HEK293T (cell line): ENCODE data around the gene GIPC1.

Experiments used
- ARNT ChIP-seq: fragments of 450-650 bp; IDR thresholded peaks from 2 replicates; pipeline ENCODE4 v1.6.1; 2017; ENCODE audit warnings: mild to moderate bottlenecking
- BHLHE40 ChIP-seq: fragments of 450-650 bp; IDR thresholded peaks from 2 replicates; pipeline ENCODE4 v1.6.1; 2016; ENCODE audit warnings: mild to moderate bottlenecking, moderate library complexity, borderline replicate concordance
- ELF4 ChIP-seq: fragments of 450-650 bp; IDR thresholded peaks from 2 replicates; pipeline ENCODE4 v1.6.1; 2017; ENCODE audit warnings: antibody characterized with exemption
- FOXA1 ChIP-seq: fragments of 450-650 bp; IDR thresholded peaks from 2 replicates; pipeline ENCODE4 v1.6.1; 2016; ENCODE audit warnings: mild to moderate bottlenecking
- FOXM1 ChIP-seq: fragments of 450-650 bp; IDR thresholded peaks from 2 replicates; pipeline ENCODE4 v1.6.1; 2017; ENCODE audit warnings: mild to moderate bottlenecking, borderline replicate concordance
- SUZ12 ChIP-seq: fragments of 450-650 bp; IDR thresholded peaks from 2 replicates; pipeline ENCODE4 v1.6.1; 2016; ENCODE audit warnings: mild to moderate bottlenecking
- TARDBP ChIP-seq: fragments of 450-650 bp; IDR thresholded peaks from 2 replicates; pipeline ENCODE4 v1.6.1; 2016

DNA sequence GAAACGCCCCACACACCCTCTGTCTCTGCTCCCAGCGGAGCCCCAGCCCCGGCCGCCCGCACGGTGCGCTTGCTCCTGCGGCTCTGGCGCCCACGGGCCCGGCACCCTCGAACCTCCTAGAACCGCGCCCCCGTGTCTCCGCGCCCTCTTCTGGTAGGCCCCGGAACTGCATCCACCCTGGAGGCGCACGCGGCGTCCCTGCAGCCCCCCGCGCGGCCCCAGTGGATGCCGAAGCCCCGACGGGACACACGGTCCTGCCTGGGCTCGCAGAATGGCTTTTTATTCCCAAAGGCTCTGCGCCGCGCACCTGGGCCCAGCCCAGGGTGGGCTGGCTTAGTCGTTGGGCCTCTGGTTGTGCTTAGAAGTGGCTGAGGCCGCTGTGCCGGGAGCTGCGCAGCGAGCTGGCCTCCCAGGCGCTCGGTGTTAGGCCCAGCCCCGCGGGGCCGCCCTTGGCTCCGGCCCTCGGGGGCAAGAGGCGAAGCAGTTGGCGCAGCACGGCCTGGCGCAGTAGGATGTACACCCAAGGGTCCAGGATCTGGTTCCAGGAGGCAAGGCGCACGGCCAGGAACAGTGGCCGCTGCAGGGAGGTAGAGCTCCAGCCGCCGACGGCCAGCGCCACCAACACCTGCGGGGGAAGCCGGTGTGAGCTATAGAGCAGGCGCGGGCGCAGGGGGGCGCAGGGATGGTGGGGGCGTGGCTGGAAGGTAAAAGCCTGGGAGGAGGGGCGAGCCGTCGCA is 23.6 kb downstream of the GIPC1 start:
- TF ChIP-seq FOXA1 = no peak
- no peak for TF ChIP-seq ARNT
- no peak for TF ChIP-seq SUZ12
- TF ChIP-seq TARDBP = no peak
- TF ChIP-seq ELF4 = no peak
- TF ChIP-seq FOXM1 = no peak
- TF ChIP-seq BHLHE40 = no peak
